Rectal smooth muscle tissue (tissue), 1 donor: ENCODE data around the gene TBATA.

Source experiments
- H3K27ac ChIP-seq: one replicate; pipeline ENCODE4 v1.7.0; 2013; ENCODE audit warnings: low read depth, low read length, inconsistent platforms
- H3K27me3 ChIP-seq: one replicate; pipeline ENCODE4 v1.7.0; 2013; ENCODE audit warnings: low read length; ENCODE audit not compliant: control insufficient read depth, insufficient read depth
- H3K36me3 ChIP-seq: one replicate; pipeline ENCODE4 v1.7.0; 2013; ENCODE audit warnings: low read length; ENCODE audit not compliant: control insufficient read depth, insufficient read depth
- H3K4me1 ChIP-seq: one replicate; pipeline ENCODE4 v1.7.0; 2013; ENCODE audit warnings: low read length; ENCODE audit not compliant: control insufficient read depth, insufficient read depth
- H3K4me3 ChIP-seq: one replicate; pipeline ENCODE4 v1.7.0; 2013; ENCODE audit warnings: low read length
- H3K9ac ChIP-seq: one replicate; pipeline ENCODE4 v1.7.0; 2013; ENCODE audit warnings: low read length

TBATA gene

DNA sequence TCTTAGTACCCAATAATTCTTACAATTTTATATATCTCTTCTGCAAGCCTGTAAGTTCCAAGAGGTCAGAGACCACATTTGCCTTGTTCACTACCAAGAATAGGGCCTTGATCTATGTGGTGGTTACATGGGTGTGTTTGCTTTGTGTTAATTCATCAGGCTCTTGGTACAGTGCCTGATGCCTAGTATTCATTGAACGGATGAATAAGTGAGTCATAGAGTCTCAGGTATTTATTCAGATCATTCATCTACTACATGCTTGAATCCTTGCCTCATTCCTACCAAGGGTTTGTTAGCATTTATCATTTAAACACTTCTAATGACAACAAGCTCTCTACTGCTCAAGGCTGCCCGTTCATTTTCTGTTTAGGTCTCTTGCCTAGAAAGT lies 19.2 kb upstream of the TBATA start:
- Histone ChIP-seq H3K9ac (no peak overlapping the region), H3K4me3 (no peak overlapping the region), H3K36me3 (no peaks in the 10 kb centered on the region), H3K27ac (no peak overlapping the region), H3K27me3 (no peaks in the 10 kb centered on the region), H3K4me1 (no peaks in the 10 kb centered on the region)

- H3K27ac ChIP-seq = no peak overlapping the region
Measured at GRCh38 chr10:70803775-70804420, 18.7 kb upstream of the TBATA start.

GRCh38 chr10:70801854-70802253 lies 16.7 kb upstream of the TBATA start:
- H3K4me1 ChIP-seq = no peaks in the 10 kb centered on the region
- H3K27ac ChIP-seq = no peak overlapping the region
- peaks cover 7% of the 10 kb centered on the region for H3K27me3 ChIP-seq
- H3K36me3 ChIP-seq = no peaks in the 10 kb centered on the region
- no peak overlapping the region for H3K9ac ChIP-seq
- H3K4me3 ChIP-seq = no peak overlapping the region

More at GRCh38 chr10:70803775-70804420, 18.7 kb upstream of the TBATA start:
- no peak overlapping the region for H3K9ac ChIP-seq
- H3K4me3 ChIP-seq = no peak overlapping the region
- H3K36me3 ChIP-seq = no peaks in the 10 kb centered on the region
- H3K4me1 ChIP-seq = no peaks in the 10 kb centered on the region
- H3K27me3 ChIP-seq = no peaks in the 10 kb centered on the region

DNA sequence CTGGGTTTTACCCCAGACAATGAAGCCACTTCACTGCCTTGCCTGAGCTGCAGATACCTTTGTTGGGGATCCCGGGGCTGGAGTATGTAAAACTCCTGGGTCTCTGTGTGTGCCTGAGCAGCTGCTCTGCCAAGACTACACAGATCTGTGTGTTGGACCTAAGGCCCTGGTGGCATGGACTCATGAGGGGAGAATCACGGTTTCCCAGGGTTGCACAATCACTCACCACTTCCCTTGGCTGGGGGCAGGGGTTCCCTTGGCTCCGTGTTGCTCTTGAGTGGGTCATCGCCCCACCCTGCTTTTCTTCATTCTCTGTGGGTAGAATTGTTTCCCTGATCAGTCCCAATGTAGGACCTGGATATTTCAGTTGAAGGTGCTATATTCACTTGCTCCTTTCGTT lies 13.9 kb upstream of the TBATA start:
- Histone ChIP-seq H3K27ac (no peak overlapping the region), H3K36me3 (no peaks in the 10 kb centered on the region), H3K4me3 (no peak overlapping the region), H3K27me3 (peaks cover 7% of the 10 kb centered on the region), H3K9ac (no peak overlapping the region), H3K4me1 (no peaks in the 10 kb centered on the region)

GRCh38 chr10:70797840-70798239 lies 12.7 kb upstream of the TBATA start:
- no peak overlapping the region for H3K9ac ChIP-seq
- no peaks in the 10 kb centered on the region for H3K4me1 ChIP-seq

DNA sequence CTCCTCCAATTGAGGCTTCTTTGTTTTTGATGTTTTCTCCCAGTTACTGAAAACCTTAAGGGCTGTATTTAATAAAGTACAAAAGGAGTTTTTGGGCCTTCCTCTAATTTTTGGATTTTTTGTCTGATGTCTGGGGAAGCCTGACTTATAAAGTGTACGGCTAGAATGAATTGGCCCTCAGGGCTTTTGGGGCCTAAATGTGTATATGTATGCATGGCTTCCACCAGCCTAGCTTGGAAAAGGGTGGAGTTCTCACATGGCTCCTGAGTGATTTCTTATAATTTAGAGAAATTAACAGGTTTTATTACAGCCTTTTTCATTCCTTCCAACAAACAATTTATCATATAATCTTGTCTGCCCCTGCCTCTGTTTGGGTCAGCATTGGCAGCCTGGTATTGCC lies 10.4 kb upstream of the TBATA start:
- H3K4me1 ChIP-seq = no peaks in the 10 kb centered on the region
- no peak overlapping the region for H3K4me3 ChIP-seq
- no peaks in the 10 kb centered on the region for H3K36me3 ChIP-seq

More at GRCh38 chr10:70797840-70798239, 12.7 kb upstream of the TBATA start:
- H3K27me3 ChIP-seq = peaks cover 7% of the 10 kb centered on the region
- no peak overlapping the region for H3K4me3 ChIP-seq
- H3K27ac ChIP-seq = no peak overlapping the region
- no peaks in the 10 kb centered on the region for H3K36me3 ChIP-seq

DNA sequence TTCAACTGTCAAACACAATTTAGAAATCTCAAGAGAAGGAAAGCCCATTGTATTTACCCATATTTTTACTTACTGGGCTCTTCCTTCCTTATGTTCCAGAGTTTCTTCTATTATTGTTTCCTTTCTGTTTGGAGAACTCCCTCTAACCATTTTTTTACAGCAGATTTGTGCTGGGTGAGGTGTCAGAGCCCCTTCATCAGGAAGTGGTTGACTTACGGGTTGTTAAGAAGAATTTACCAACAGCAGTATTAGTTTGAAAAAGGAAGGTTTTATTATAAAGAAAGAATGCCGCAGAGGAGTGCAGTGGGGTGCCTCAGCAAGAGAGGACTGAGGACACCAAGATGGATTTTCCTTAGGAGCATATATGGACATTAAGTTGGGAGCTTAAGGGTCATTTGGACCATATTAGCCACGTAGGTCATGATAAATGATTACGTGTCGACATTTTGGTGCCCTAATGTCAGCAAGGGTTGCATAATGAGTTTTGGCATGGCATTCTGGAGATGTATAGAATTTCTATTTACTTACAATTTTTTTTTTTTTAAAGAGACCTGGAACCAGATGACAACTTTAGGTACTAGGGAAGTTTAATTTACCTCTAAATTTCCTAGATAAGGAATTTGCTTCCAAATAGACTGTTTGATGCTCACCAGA lies 6.3 kb upstream of the TBATA start:
- no peak overlapping the region for H3K9ac ChIP-seq
- H3K36me3 ChIP-seq = no peaks in the 10 kb centered on the region
- no peak overlapping the region for H3K27ac ChIP-seq
- no peak overlapping the region for H3K4me3 ChIP-seq
- no peaks in the 10 kb centered on the region for H3K4me1 ChIP-seq
- no peaks in the 10 kb centered on the region for H3K27me3 ChIP-seq

More for the DNA sequence above, 10.4 kb upstream of the TBATA start:
- no peak overlapping the region for H3K9ac ChIP-seq
- no peak overlapping the region for H3K27ac ChIP-seq
- peaks cover 7% of the 10 kb centered on the region for H3K27me3 ChIP-seq

- no peaks in the 10 kb centered on the region for H3K4me1 ChIP-seq
- no peak overlapping the region for H3K9ac ChIP-seq
- H3K36me3 ChIP-seq = no peaks in the 10 kb centered on the region
- no peak overlapping the region for H3K4me3 ChIP-seq
- H3K27me3 ChIP-seq = no peaks in the 10 kb centered on the region
- H3K27ac ChIP-seq = no peak overlapping the region
Measured at GRCh38 chr10:70786799-70787415, 1.7 kb upstream of the TBATA start.

- Histone ChIP-seq H3K36me3 (no peaks in the 10 kb centered on the region), H3K9ac (no peak overlapping the region), H3K4me1 (no peaks in the 10 kb centered on the region), H3K27ac (no peak overlapping the region), H3K27me3 (no peaks in the 10 kb centered on the region), H3K4me3 (no peak overlapping the region)
Measured at GRCh38 chr10:70784471-70784870, 706 bp downstream of the TBATA start.

DNA sequence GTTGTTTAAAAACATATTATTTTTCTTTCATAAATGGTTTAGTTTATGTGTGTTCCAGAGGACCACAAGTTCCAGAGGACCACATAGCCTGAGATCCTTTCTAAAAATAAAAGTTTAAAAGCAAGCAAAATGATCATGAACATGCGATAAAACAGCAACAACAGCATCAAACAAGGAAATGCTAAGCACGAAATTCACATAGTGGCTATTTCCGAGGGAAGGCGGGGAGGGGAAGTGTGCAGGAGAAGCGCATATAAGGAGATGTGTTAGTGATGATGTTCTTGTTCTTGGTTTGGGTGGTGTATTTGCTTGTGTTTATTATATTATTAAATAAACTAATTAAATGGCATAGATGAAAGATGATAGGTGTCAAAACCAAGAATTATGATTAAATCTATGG lies 1.2 kb downstream of the TBATA start:
- H3K36me3 ChIP-seq = no peaks in the 10 kb centered on the region
- H3K27ac ChIP-seq = no peak overlapping the region
- H3K4me1 ChIP-seq = no peaks in the 10 kb centered on the region
- H3K27me3 ChIP-seq = no peaks in the 10 kb centered on the region
- H3K4me3 ChIP-seq = no peak overlapping the region
- no peak overlapping the region for H3K9ac ChIP-seq

DNA sequence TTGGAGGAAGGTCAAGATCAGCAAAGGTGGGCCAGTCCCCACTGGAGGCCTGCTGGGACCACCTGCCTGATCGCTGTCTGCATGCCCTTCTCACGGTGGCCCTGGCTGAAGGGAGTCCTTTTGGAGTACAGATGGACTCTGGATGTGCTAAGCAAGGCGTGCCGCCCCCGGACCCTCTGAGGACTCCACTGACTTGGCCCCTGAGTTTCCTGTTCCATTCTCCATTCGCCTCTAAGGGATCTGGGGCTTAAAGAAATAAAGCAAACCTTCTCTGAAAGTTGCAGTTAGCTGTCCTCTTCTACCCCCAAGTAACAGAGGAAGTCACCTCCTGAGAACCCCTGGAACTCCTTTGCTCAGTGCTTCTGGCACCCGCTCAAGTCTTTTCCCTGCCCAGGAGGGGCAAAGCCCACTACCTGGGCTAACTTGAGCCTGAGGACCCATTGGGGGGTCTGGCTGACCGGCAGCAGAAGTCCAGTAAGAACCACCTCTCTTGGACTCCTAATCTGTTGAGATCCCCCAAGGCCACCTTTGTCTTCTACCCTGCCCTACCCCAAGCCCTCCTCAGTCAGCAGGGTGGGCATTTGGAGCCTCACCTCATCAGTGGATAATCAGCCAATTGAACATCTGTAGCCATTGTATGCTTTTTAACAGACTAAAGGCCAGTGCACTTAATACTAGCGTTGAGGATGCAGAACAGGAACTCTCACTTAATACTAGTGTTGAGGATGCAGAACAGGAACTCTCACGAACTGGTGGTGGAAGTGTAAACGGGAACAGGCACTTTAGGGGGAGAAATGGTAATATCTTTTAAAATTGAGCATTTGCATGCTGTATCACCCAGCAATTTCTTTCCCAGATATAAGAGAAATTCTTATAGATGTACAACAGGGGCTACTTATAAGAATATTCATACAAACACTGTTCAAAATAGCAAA lies 2.2 kb downstream of the TBATA start:
- H3K9ac ChIP-seq = no peak overlapping the region
- H3K4me1 ChIP-seq = no peaks in the 10 kb centered on the region
- no peak overlapping the region for H3K27ac ChIP-seq
- H3K4me3 ChIP-seq = no peak overlapping the region
- no peaks in the 10 kb centered on the region for H3K36me3 ChIP-seq
- no peaks in the 10 kb centered on the region for H3K27me3 ChIP-seq

DNA sequence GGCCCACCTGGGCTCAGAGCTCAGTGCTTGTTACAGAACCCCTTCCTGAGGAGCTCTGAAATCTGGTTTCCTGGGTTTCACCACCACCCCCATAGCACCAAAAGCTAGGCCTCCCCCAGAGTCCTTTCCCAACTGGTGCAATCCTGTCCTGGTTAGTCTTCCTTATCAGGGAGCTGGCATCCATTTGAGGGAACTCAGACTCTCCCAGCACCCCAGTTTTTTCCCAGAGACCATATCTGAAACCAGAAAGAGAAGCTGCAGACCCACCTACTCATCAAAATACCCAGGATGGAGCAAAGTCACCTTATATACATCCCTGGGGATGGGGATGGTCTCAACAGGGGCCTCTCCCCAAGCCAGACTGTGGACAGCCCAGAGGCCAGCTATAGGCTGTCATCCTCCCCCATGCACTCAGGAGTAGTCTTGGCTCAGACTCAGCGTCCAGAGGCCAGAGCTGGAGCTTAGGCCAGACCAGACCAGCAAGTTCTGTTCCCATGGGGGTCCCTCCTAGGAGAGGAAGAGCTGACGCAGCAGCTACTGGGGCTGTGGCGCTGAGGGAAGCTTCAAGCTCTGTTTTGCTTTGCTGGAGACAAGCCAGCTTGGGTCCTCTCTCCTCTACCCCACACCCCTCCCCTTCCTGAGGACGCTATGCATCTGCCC lies 3.0 kb downstream of the TBATA start:
- Histone ChIP-seq H3K27ac (no peak overlapping the region), H3K36me3 (no peaks in the 10 kb centered on the region), H3K4me3 (no peak overlapping the region), H3K4me1 (no peaks in the 10 kb centered on the region), H3K27me3 (no peaks in the 10 kb centered on the region), H3K9ac (no peak overlapping the region)
